ENCODE data around the gene VPS11.
"Not testable (repeated sequence)": the region's sequence is repeated elsewhere in the genome, so short reads cannot be mapped to it uniquely, and the experiment has no call there.

VPS11 gene

GRCh38 chr11:119046489-119046888 lies 21.1 kb upstream of the VPS11 start:
- TF ChIP-seq JUND (IDR thresholded peaks at IDR 0.05; ENCODE audit: low read depth) = no peak
- no peak for DNase-seq (ENCODE audit: low read depth in 1 of 2, low spot score in 1 of 2)
- in situ Hi-C loops (cut with HindIII; ENCODE audit: low pct_unique_long_range_greater_than_20kb, low sequenced_read_pairs) = no loop called here

- TF ChIP-seq JUND (IDR thresholded peaks at IDR 0.05; ENCODE audit: low read depth) = no peak
- in situ Hi-C loops (cut with HindIII; ENCODE audit: low pct_unique_long_range_greater_than_20kb, low sequenced_read_pairs) = no loop called here
- DNase-seq (ENCODE audit: low read depth in 1 of 2, low spot score in 1 of 2) = no peak
These were observed 20.4 kb upstream of the VPS11 start for GRCh38 chr11:119047205-119047604.

- in situ Hi-C loops (cut with HindIII; ENCODE audit: low pct_unique_long_range_greater_than_20kb, low sequenced_read_pairs) = no loop called here
- TF ChIP-seq JUND (IDR thresholded peaks at IDR 0.05; ENCODE audit: low read depth) = no peak
- DNase-seq (ENCODE audit: low read depth in 1 of 2, low spot score in 1 of 2) = no peak
These were observed 19.0 kb upstream of the VPS11 start for GRCh38 chr11:119048644-119049043.

- no peak for TF ChIP-seq JUND (IDR thresholded peaks at IDR 0.05; ENCODE audit: low read depth)
- in situ Hi-C loops (cut with HindIII; ENCODE audit: low pct_unique_long_range_greater_than_20kb, low sequenced_read_pairs) = no loop called here
- DNase-seq (ENCODE audit: low read depth in 1 of 2, low spot score in 1 of 2) = no peak
These were observed 18.5 kb upstream of the VPS11 start for GRCh38 chr11:119049081-119049480.

GRCh38 chr11:119051440-119052162 lies 16.0 kb upstream of the VPS11 start:
- DNase-seq (ENCODE audit: low read depth in 1 of 2, low spot score in 1 of 2) = no peak
- TF ChIP-seq JUND (IDR thresholded peaks at IDR 0.05; ENCODE audit: low read depth) = no peak
- in situ Hi-C loops (cut with HindIII; ENCODE audit: low pct_unique_long_range_greater_than_20kb, low sequenced_read_pairs) = no loop called here

- DNase-seq (ENCODE audit: low read depth in 1 of 2, low spot score in 1 of 2) = no peak
- in situ Hi-C loops (cut with HindIII; ENCODE audit: low pct_unique_long_range_greater_than_20kb, low sequenced_read_pairs) = no loop called here
- no peak for TF ChIP-seq JUND (IDR thresholded peaks at IDR 0.05; ENCODE audit: low read depth)
These were observed 15.3 kb upstream of the VPS11 start for GRCh38 chr11:119052163-119052814.

GRCh38 chr11:119054418-119054817 lies 13.2 kb upstream of the VPS11 start:
- TF ChIP-seq JUND (IDR thresholded peaks at IDR 0.05; ENCODE audit: low read depth) = no peak
- DNase-seq (ENCODE audit: low read depth in 1 of 2, low spot score in 1 of 2) = no peak
- in situ Hi-C loops (cut with HindIII; ENCODE audit: low pct_unique_long_range_greater_than_20kb, low sequenced_read_pairs) = no loop called here

- in situ Hi-C loops (cut with HindIII; ENCODE audit: low pct_unique_long_range_greater_than_20kb, low sequenced_read_pairs) = no loop called here
- no peak for TF ChIP-seq JUND (IDR thresholded peaks at IDR 0.05; ENCODE audit: low read depth)
- DNase-seq (ENCODE audit: low read depth in 1 of 2, low spot score in 1 of 2) = peak; percentile 39 to 65
These were observed 11.7 kb upstream of the VPS11 start for GRCh38 chr11:119055901-119056300.

GRCh38 chr11:119056421-119056999 lies 11.1 kb upstream of the VPS11 start:
- no peak for TF ChIP-seq JUND (IDR thresholded peaks at IDR 0.05; ENCODE audit: low read depth)
- DNase-seq (ENCODE audit: low read depth in 1 of 2, low spot score in 1 of 2) = peak; percentile 49 to 56
- in situ Hi-C loops (cut with HindIII; ENCODE audit: low pct_unique_long_range_greater_than_20kb, low sequenced_read_pairs) = no loop called here

- no peak; the same call in 1 of the 2 replicates for TF ChIP-seq JUND (IDR thresholded peaks at IDR 0.05; ENCODE audit: low read depth)
- in situ Hi-C loops (cut with HindIII; ENCODE audit: low pct_unique_long_range_greater_than_20kb, low sequenced_read_pairs) = no loop called here
- peak; percentile 99 for DNase-seq (ENCODE audit: low read depth in 1 of 2, low spot score in 1 of 2)
These were observed 10.4 kb upstream of the VPS11 start, which contains the start of gene HYOU1 for GRCh38 chr11:119057000-119057769. TSS of gene HYOU1 (minus strand) at chr11:119057205. CDS start at chr11:119056160, 1,045 bp downstream.

- in situ Hi-C loops (cut with HindIII; ENCODE audit: low pct_unique_long_range_greater_than_20kb, low sequenced_read_pairs); DNase-seq (ENCODE audit: low read depth in 1 of 2, low spot score in 1 of 2): not testable (repeated sequence)
These were observed 8.5 kb upstream of the VPS11 start for GRCh38 chr11:119059128-119059527.

- no peak for DNase-seq (ENCODE audit: low read depth in 1 of 2, low spot score in 1 of 2)
- in situ Hi-C loops (cut with HindIII; ENCODE audit: low pct_unique_long_range_greater_than_20kb, low sequenced_read_pairs) = no loop called here
- no peak for TF ChIP-seq JUND (IDR thresholded peaks at IDR 0.05; ENCODE audit: low read depth)
These were observed 6.4 kb upstream of the VPS11 start for GRCh38 chr11:119061256-119061655.

All from T47D (cell line).